NCI-H748 (cell line): ENCODE data around the gene MAIP1.

Source experiments
- DNase-seq: peaks from one replicate; lab custom pipeline; 2025; ENCODE audit not compliant: unreplicated experiment; lab: John Stamatoyannopoulos, UW

Gene MAIP1

DNA sequence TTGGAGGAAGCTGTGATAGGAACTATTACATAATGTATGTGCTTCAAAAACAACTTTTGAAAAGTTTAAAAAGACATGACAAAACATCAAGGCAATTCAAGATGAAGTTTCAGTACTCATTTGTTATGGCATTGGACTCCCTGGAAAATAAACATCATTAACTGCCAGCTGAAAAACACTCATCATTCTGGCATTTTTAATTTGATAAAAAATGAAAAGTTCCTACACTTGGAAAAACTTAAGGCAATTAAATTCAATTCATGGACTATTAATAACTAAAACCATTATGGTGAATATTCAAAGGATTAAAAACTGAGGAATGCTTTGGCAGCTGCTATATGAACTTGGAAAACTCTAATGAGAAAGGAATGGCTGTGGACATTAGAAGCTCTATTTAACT, 8.5 kb upstream of the MAIP1 start:
- DNase-seq: no peak

DNA sequence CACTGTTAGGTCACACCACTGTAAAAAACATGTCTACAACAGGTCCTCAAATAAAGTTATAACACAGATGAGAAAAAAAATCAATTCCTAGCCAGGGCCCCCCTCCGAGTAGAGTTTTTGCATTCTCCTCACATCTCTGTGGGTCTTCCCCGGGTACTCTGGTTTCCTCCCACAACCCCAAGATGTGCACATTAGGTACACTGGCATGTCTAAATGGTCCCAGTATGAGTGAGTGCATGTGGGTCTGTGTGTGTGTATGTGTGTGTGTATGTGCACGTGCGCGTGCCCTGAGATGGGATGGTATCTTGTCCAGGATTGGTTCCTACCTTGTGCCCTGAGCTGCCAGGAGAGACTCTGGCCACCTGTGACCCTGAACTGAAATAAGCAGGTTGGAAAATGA, 5.0 kb upstream of the MAIP1 start:
- DNase-seq: no peak

DNA sequence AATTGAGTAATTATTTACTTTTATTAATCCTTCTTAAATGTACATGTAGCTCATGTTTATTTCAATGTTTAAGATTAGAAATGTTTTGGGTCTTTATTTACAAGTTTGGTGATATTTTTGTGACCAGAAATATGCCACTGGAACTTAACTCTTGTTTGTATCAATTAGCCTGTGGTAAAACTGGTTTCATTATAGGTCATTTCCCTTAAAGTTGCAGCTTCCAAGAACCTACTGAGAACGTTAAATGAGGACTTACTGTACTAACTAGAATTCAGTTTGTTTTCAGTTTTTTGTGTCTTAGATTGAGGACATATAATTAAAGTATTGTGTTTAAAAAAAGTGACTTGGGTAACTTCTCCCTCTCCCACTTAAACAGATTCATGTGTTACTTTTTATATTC, 4.4 kb upstream of the MAIP1 start:
- DNase-seq: no peak

DNA sequence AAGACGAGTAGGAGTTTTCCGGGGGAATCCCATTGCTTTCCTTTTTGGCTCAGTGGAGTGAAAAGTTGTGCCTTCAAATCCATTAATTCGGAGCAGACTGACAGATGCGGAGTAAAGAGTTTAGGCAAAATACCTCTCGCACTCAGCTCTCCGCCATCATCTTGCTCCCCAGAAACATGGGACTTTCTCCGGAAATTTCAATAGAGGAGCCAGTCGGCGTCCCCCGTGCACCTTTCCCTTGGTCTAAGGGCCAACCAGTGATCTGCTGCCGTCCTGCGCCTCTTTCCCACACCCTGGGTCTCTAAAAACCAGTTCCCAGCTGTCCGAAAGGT, 409 bp upstream of the MAIP1 start:
- peak; percentile 88 for DNase-seq

DNA sequence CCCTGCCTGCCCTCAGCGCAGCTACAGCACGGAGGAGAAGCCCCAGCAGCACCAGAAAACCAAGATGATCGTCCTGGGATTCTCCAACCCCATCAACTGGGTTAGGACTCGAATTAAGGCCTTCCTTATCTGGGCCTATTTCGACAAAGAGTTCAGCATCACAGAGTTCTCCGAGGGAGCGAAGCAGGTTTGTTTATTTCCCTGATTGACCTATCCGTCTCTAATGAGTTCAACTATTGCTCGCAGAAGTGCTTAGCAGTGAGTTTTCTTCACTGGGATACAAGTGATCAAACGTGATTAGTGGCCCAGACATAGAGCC, 639 bp downstream of the MAIP1 start:
- no peak for DNase-seq

DNA sequence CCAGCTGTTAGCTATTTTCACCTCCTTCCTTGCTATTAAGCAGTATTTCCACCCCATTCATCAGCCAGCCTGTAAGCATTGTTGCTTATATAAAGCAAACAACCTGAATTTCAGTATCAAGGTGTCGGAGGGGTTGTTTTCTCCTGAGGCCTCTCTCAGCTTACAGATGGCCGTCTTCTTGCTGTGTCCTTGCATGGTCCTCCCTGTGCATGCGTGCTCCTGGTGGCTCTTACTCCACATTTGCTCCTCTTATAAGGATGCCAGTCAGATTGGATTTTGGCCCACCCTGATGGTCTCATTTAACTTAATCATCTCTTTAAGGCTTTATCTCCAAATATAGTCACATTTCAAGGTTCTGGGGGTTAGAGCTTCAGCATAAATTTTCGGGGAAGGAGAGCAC, 2.6 kb downstream of the MAIP1 start:
- DNase-seq: no peak

DNA sequence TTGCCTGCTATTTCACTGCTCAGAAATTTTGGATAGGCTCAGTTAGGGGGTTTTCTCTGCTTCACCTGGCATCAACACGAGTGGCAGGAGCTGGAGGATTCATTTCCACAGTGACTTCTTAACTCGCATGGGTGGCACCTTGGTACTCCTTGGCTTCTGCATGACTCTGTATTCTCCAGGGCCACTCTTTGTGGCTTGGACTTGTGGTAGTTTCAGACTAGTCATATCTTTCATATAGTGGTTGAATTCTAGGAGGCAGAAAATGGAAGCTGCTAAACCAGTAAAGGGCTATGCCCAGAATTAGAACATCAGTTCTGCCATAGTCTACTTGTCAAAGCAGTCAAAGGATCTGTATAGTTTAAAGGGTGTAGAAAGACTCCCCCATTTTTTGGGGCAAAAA, 6.8 kb downstream of the MAIP1 start:
- DNase-seq: no peak

DNA sequence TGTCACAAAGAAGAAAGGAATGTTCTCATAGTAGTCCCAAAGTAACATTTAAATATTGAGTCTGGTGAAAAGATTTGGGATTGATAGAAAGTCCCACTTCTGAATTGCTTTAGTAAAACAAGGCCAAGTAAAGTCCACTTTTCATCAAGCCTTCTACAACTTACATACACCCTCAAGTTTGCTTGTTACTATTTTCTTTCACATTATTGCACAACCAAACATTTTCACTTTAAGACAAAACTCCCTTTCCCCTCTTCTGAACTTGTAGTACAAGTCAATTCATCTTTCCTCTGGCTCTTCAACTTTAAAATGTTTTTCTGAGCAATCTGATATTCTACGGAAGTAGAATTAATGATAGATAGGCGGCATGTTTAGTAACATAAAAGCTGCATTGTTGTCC, 11.0 kb downstream of the MAIP1 start:
- DNase-seq: no peak

DNA sequence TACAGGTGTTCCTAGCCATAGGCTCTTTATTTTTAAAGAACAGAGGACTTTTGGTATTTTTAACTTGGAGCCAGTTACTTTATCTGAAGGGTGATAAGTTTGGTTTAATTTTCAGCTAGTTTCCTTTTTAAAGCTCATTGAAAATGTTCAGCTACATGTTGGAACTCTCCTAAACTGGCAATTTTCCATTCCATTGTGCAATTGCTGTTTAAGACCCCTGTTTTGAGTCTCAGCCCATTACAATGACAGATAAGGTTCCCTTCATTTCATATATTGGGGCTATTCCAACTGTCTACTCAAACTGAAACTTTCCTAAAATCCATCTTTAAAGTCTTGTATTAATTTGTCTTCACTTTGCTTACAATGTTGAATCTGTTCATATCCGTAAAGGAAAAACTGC, 11.6 kb downstream of the MAIP1 start:
- no peak for DNase-seq

DNA sequence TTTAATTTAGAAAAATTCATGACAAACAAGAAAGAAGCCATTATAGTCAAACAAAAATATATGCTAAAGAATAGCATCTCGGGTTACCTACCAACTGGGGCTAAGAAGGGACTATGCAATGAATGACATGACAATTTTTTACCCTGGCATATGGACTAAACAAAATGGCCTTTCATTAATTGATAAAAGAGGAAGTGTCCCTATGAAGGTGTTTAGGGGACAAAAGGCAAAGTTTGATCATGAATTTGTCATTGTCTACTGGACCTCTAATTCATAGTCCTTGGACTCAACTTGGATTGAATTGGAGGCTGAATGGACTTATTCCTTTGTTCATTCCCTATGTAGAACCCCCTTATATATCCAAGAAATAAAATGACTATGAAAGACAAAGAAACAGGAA, 12.7 kb downstream of the MAIP1 start:
- no peak for DNase-seq

DNA sequence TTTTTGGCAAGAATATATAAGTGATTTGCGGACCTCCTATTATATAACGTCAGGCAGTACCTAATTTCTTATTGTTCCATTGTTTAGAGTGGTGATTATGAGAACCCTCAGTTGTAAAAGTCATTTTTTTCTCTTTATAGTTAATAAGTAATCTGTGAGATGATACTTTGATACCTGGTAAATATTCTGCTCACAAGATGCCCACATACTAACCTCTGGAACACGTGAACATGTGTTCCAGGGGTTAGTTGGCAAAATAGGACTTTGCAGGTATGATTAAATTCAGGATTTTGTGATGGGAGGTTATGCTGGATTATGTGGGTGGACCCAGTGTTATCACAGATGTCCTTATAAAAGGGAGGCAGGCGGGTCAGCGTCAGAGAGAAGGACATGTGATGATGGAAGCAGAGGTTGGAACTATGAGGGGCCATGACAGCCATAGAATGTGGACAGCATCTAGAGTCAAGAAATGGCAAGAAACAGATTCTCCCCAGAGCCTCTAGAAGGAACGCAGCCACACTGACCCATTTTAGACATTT, 16.8 kb downstream of the MAIP1 start:
- no peak for DNase-seq

DNA sequence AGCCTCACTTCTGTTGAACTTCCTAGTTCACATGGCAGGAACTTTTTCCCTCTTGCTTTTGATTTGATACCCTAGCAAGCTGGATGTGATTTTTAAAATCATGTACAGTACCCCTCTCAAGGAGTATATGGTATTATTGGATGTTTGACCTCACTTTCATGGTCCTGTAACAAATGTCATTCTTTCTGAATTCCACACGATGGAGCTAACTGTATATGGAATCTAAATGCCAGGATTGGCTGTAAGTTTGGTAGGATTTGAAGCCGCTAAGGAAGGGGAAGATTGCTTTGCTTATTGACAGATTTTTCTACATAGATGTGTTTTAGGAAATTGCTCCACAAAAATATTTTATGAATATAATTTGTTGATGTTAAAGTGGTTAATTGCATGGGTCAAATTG, 18.3 kb downstream of the MAIP1 start:
- DNase-seq: peak; percentile 57

DNA sequence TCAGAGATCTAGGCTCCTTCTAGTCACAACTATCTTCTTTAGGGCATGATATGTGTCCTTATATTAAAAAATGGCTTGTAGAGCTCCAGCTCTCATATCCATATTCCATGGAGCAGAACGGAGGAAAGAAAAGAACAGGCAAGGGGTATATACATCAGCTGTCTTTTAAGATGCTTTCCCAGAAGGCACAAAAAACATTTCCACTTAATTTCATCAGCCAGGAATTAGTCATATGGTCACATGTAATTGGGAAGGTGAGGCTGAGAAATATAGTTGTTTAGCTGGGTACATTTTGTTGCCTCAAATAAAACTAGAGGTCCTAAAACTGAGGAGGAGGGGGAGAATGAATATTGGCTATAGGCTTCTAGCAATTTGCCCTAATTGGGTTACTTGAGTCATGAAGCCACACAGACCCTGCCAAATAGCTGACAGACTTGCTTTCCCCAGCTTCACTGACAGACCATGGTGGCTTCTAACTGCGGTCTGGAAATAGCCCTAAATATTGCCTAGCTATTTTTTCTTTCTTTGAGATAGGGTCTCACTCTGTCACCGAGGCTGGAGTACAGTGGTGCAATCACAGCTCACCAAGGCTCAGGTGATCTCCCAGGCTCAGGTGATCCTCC, 20.0 kb downstream of the MAIP1 start:
- no peak for DNase-seq

DNA sequence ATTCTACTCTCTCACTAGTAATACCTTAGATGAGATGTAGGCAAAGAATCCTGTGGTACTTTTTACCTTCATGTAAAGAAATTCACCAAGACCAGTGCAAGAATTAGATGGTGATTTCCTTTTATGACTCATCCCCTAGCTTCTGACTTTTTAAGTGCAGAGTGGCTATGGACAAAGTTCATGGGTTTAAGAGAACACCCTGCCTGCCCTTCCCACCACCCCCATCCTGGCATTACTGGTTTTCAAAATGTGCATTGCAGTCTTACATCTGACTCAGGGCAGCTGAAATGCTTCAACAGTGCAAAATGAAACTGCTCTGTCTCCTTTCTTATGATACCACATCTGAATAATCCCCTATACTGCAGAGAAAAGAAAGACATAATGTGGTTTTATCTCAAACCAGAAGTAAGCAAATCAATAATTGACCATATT, 22.6 kb downstream of the MAIP1 start:
- DNase-seq: no peak

DNA sequence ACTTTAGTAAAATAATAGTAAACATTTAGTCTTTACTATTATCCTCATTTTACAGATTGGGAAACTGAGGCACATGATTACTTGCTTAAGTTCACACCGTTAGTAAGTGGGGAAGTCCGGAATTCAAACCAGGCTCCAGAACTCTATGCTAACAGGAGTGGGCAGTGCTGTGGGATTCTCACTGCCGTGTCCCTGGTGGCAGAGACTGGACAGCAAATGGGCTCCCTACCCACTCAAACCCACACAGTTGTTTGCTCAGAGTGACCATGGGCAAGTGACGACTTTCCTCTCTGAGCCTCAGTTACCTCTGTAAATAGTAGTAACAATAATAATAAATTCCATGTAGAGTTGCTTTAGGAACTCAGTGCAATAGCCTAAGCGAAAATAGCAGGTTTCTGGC, 24.0 kb downstream of the MAIP1 start:
- DNase-seq: no peak

DNA sequence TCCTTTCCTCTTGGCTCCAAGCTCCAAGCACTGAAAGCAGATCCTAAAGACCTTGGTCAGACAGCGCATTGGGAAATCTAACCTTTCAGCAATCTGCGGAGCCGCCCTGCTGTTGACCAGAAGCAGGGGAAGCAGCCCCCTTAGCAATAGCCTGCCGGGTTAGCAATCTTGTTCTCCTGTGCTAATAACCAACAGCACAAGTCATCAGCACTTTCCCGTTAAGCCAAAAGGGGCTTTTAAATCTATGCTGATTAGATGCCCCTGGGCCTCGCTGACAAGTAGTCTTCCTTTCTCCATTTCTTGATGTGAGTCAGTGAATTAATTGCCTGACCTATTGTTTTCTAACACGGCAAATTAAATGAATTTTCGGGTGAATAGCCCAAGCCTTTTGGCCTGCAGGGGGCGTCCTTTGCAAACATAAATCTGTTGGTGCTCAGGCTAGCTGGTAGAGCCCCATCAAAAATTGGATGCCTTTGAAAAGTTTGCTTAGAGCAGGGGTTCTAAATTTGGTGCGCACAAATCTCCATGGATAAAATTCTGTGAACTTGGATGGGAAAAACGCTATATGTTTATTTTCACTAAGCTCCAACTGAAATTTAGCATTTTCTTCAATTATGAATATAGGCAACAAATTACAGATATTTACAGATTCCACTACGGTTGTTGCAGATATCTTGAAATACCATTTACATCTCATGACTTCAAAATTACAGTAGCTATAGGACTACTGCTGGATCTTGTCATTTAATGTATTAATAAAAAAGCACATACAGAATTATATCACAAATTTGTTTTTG, 24.6 kb downstream of the MAIP1 start:
- DNase-seq: peak; percentile 84

DNA sequence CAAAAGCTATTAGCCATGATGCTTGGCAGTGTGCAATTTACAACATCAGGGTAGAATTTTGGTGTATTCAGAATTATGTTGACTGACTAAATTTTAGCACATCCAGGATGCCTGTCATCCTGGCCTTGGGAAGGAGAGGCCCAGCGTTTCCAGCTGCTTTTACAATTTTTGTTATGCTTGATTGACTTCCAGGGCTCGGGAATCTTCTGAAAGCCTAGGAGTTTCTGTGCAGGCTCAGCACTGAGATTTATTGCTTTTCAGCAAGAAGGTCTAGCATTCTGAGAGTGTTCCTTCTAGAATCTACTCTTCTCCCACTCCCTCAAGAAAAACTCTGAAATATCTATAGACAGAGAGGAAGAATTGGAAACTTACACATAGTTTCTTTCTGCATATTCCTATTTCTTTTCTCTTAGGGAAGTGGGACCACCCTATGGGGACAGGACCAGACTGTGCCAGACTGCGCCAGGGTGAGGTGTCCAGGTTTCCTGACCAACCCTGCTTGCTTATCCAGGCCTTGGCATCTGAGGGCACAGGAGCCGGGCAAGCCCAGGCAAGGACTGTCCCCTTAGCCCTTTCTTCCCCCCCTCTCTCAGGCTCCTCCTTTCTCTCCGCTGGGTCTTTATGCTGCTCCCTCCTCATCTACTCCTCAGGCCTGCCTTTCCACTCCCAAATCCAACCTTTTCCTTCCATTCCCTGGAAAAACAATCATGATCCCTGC, 26.9 kb downstream of the MAIP1 start:
- no peak for DNase-seq

DNA sequence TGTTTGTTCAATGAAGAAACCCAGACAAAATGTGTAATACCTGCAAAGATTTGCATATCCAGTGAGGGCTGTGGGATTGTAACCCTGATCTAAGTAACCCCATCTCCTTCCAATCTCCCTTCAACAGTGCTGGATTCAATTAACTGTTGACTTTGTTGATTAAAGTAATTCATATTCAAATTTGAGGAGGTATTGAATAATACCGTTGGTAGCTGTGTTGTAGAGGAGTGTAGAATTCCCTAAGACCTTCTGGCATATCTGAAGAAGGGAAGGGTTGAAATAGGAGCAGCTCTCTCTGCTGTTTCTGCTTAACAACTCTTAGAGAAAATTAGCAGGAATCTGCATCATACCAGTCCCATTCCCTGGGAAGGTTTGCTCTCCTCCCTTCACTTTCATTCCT, 28.2 kb downstream of the MAIP1 start:
- DNase-seq: no peak

DNA sequence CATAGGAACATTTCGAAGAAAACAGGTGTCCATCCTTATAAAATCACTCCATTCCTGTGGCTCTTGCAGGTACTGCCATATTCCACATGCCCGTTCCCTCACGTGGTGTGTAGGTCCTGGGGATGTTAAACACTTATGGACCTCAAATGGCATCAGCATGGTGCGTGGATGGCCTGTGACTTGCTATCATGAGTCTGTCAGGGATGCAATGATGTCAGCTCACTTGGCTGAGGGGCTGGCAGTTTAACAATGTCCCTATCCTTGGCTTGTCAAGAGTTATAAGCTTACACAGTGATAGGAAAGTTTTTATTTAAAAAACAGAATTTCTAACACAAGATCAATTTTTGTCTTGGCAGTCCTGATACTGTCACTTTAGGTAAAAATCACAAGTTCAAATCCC, 28.8 kb downstream of the MAIP1 start:
- DNase-seq: no peak

DNA sequence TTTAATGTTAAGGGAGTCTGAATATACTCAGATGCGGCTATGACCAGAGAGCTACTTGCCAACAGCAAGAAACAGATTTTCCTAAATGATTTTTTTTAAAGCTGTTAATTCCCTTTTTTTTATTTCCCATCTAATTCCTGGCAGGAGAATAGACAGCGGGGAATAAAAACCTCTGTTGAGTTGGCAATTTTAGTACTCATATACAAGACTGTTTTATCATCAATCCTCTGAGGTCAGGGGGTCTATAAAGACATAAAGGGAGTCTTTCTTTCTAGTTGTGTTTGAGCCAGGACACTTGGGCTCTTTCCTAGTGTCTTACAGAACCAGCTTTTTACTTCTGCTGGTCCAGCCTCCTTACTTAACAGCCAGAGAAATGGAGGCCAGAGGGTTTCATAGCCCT, 29.4 kb downstream of the MAIP1 start:
- no peak for DNase-seq

DNA sequence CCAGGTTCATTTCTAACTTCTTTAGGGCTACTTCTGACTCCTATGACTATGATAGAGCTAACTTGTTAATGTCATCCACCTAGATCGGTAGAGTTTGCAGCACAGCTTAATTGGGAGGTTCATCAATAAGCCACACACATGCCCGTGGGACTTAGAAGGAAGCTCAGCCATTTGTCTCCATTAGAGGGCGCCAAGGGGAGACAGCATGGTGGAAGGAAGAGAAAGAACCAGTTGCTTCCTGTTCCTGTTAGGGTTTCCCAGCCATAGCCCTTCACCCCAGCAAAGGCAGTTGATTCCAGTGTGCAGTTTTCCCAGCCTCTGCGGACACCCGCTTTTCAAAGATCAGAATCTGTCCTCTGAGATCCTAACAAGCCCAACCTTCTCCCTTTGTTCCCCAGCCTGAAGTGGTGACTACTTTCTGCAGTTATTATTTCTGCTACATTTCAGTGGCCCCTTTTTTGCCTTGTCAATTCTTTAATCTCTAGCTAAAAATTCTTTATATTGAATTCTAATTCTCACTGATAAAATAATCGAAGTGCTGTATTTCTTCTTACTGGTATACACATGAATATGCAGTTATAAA, 30.3 kb downstream of the MAIP1 start:
- peak; percentile 88 for DNase-seq

DNA sequence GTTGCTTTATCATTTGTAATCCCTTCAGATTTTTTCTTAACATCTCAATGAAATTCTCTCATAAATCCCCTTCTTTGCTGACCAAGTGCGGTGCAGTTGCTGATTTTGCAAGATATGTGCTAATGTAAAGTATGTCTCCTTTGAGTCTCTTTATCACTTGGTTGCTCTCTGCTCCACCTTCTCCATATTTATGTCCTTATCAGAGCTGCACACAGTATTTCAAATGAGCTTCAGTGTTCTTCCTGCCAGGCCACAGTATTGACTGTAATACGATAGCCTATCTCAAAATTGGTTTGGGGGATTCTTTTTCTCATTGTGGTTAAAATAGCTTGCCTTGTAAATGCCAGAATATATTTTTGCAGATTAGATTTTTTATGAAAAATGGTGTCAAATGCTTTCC, 32.2 kb downstream of the MAIP1 start:
- peak; percentile 36 for DNase-seq
